Activated T-cell treated with anti-CD3 and anti-CD28 coated beads for 1 hour (primary cell): ENCODE data around the gene OR7A10.
"Not testable (repeated sequence)": the region's sequence is repeated elsewhere in the genome, so short reads cannot be mapped to it uniquely, and the experiment has no call there.

Experiments
- DNase-seq: peaks from one replicate; pipeline ENCODE4 v3.0.0-alpha.2; 2020; ENCODE audit warnings: low read depth

The OR7A10 gene

GRCh38 chr19:14795078-14795721 is 53.5 kb downstream of the OR7A10 start:
- no peak for DNase-seq

GRCh38 chr19:14792250-14792649 is 56.5 kb downstream of the OR7A10 start:
- not testable (repeated sequence) for DNase-seq
